Loucy (cell line): ENCODE measurements around the gene TEX36.

Experiments used
- CTCF ChIP-seq: fragments of 200-600 bp; sonication (generic); conservative IDR thresholded peaks from 2 replicates; pipeline ENCODE4 v1.5.1; 2014; ENCODE audit warnings: mild to moderate bottlenecking, antibody characterized with exemption, low read length
- EZH2phosphoT487 ChIP-seq: fragments of 200-600 bp; IDR thresholded peaks from 2 replicates; pipeline ENCODE4 v1.6.1; 2018; ENCODE audit warnings: antibody characterized with exemption, mild to moderate bottlenecking, moderate library complexity, borderline replicate concordance

- TF ChIP-seq CTCF (no peak), EZH2phosphoT487 (no peak)
Measured at GRCh38 chr10:125719173-125720001, 36.4 kb upstream of the TEX36 start, which contains the start of gene EDRF1.
